ENCODE measurements around the gene EPS8L3.
A peak's percentile ranks its signal among the peaks of the same experiment; 100 is the strongest.
"Not testable (repeated sequence)": the region's sequence is repeated elsewhere in the genome, so short reads cannot be mapped to it uniquely, and the experiment has no call there.

The EPS8L3 gene

GRCh38 chr1:109748311-109748710 lies 15.4 kb downstream of the EPS8L3 start:
- not testable (repeated sequence) for H3K18ac ChIP-seq (ENCODE audit: low read length)
- no CpG with 5 or more reads among the region's 10 CpGs for WGBS (ENCODE audit: extremely low coverage, insufficient coverage, low lambda C conversion rate)

GRCh38 chr1:109740615-109741373 lies 22.9 kb downstream of the EPS8L3 start, which contains the start of gene GSTM3:
Gene GSTM3, minus strand, starts transcription at chr1:109741038. Its CDS starts 751 bp downstream, at chr1:109740287.
- H3K18ac ChIP-seq (ENCODE audit: low read length), result peak within 1 kb of the TSS; percentile 31
- peak within 1 kb of the TSS; percentile 88 for H3K56ac ChIP-seq (ENCODE audit: low read length)
- H3K4ac ChIP-seq (ENCODE audit: low read depth, low read length), result peak within 1 kb of the TSS; percentile 58
- no peaks in the 10 kb centered on the region for H3K79me2 ChIP-seq (ENCODE audit: control insufficient read depth, insufficient read depth, low read length)
- no peak within 1 kb of the TSS for H3K23ac ChIP-seq (ENCODE audit: low read length)
- DNase-seq, result peak; percentile 35
- H3K36me3 ChIP-seq (ENCODE audit: control insufficient read depth, insufficient read depth, low read length), result peaks cover 1% of the 10 kb centered on the region
- H2BK15ac ChIP-seq (replicated peaks; ENCODE audit: low read depth), result no peak within 1 kb of the TSS
- no peaks in the 10 kb centered on the region for H3K27me3 ChIP-seq (ENCODE audit: insufficient read depth, low read length, poor library complexity)
- peak within 1 kb of the TSS; percentile 91 for H3K4me2 ChIP-seq (ENCODE audit: low read length)
- peaks cover 6% of the 10 kb centered on the region for H3K4me1 ChIP-seq (ENCODE audit: control insufficient read depth, low read depth, low read length)
- H3K79me1 ChIP-seq (ENCODE audit: low read length), result no peaks in the 10 kb centered on the region
- no peak within 1 kb of the TSS for H2BK5ac ChIP-seq (ENCODE audit: low read length)
- no peak within 1 kb of the TSS for H4K5ac ChIP-seq (ENCODE audit: low read length)
- H2BK120ac ChIP-seq (ENCODE audit: low read depth, low read length), result no peak within 1 kb of the TSS
- no peak within 1 kb of the TSS for H2AK5ac ChIP-seq (ENCODE audit: low read length)
- WGBS (ENCODE audit: extremely low coverage, insufficient coverage, low lambda C conversion rate), result no CpG with 5 or more reads among the region's 10 CpGs
- H4K8ac ChIP-seq (ENCODE audit: low read depth, low read length), result no peak within 1 kb of the TSS
- no peak within 1 kb of the TSS for H3K27ac ChIP-seq (ENCODE audit: low read depth, low read length)
- peak within 1 kb of the TSS; percentile 59 for H3K4me3 ChIP-seq (ENCODE audit: low read length)
- peak within 1 kb of the TSS; percentile 81 for H3K9ac ChIP-seq (ENCODE audit: low read length)

More at GRCh38 chr1:109748311-109748710, 15.4 kb downstream of the EPS8L3 start:
- H4K5ac ChIP-seq (ENCODE audit: low read length); H3K36me3 ChIP-seq (ENCODE audit: control insufficient read depth, insufficient read depth, low read length); H3K56ac ChIP-seq (ENCODE audit: low read length); H4K8ac ChIP-seq (ENCODE audit: low read depth, low read length); H3K79me2 ChIP-seq (ENCODE audit: control insufficient read depth, insufficient read depth, low read length); DNase-seq; H2BK15ac ChIP-seq (replicated peaks; ENCODE audit: low read depth); H3K4me1 ChIP-seq (ENCODE audit: control insufficient read depth, low read depth, low read length); H3K23ac ChIP-seq (ENCODE audit: low read length); H3K27me3 ChIP-seq (ENCODE audit: insufficient read depth, low read length, poor library complexity); H2BK5ac ChIP-seq (ENCODE audit: low read length); H3K4me2 ChIP-seq (ENCODE audit: low read length); H3K27ac ChIP-seq (ENCODE audit: low read depth, low read length); H3K4ac ChIP-seq (ENCODE audit: low read depth, low read length); H3K4me3 ChIP-seq (ENCODE audit: low read length); H2BK120ac ChIP-seq (ENCODE audit: low read depth, low read length); H3K9ac ChIP-seq (ENCODE audit: low read length); H3K79me1 ChIP-seq (ENCODE audit: low read length); H2AK5ac ChIP-seq (ENCODE audit: low read length): not testable (repeated sequence)

- no CpG with 5 or more reads among the region's 86 CpGs for WGBS (ENCODE audit: extremely low coverage, insufficient coverage, low lambda C conversion rate)
- H3K23ac ChIP-seq (ENCODE audit: low read length), result no peak overlapping the region
- peak overlapping the region; percentile 59 for H3K4me3 ChIP-seq (ENCODE audit: low read length)
- H3K4me1 ChIP-seq (ENCODE audit: control insufficient read depth, low read depth, low read length), result peaks cover 6% of the 10 kb centered on the region
- no peak overlapping the region for H2AK5ac ChIP-seq (ENCODE audit: low read length)
- peak overlapping the region; percentile 81 for H3K9ac ChIP-seq (ENCODE audit: low read length)
- H3K27me3 ChIP-seq (ENCODE audit: insufficient read depth, low read length, poor library complexity), result no peaks in the 10 kb centered on the region
- no peak overlapping the region for H2BK120ac ChIP-seq (ENCODE audit: low read depth, low read length)
- H3K18ac ChIP-seq (ENCODE audit: low read length), result peak overlapping the region; percentile 31
- no peak overlapping the region for H2BK15ac ChIP-seq (replicated peaks; ENCODE audit: low read depth)
- peak overlapping the region; percentile 88 for H3K56ac ChIP-seq (ENCODE audit: low read length)
- no peaks in the 10 kb centered on the region for H3K79me1 ChIP-seq (ENCODE audit: low read length)
- no peak overlapping the region for H2BK5ac ChIP-seq (ENCODE audit: low read length)
- H3K79me2 ChIP-seq (ENCODE audit: control insufficient read depth, insufficient read depth, low read length), result no peaks in the 10 kb centered on the region
- DNase-seq, result peak; percentile 63
- no peak overlapping the region for H4K8ac ChIP-seq (ENCODE audit: low read depth, low read length)
- H3K27ac ChIP-seq (ENCODE audit: low read depth, low read length), result no peak overlapping the region
- peaks cover 1% of the 10 kb centered on the region for H3K36me3 ChIP-seq (ENCODE audit: control insufficient read depth, insufficient read depth, low read length)
- H4K5ac ChIP-seq (ENCODE audit: low read length), result no peak overlapping the region
- H3K4ac ChIP-seq (ENCODE audit: low read depth, low read length), result peak overlapping the region; percentile 58
- peak overlapping the region; percentile 91 for H3K4me2 ChIP-seq (ENCODE audit: low read length)
These were observed 23.7 kb downstream of the EPS8L3 start for GRCh38 chr1:109739738-109740614.

GRCh38 chr1:109733236-109733870 lies 30.4 kb downstream of the EPS8L3 start:
- Histone ChIP-seq H3K36me3 (ENCODE audit: control insufficient read depth, insufficient read depth, low read length) (peaks cover 1% of the 10 kb centered on the region), H2BK5ac (ENCODE audit: low read length) (no peak overlapping the region), H2BK15ac (replicated peaks; ENCODE audit: low read depth) (no peak overlapping the region), H2BK120ac (ENCODE audit: low read depth, low read length) (no peak overlapping the region), H3K23ac (ENCODE audit: low read length) (no peak overlapping the region), H4K8ac (ENCODE audit: low read depth, low read length) (no peak overlapping the region), H3K4me1 (ENCODE audit: control insufficient read depth, low read depth, low read length) (peaks cover 2% of the 10 kb centered on the region), H3K9ac (ENCODE audit: low read length) (no peak overlapping the region), H2AK5ac (ENCODE audit: low read length) (no peak overlapping the region), H3K56ac (ENCODE audit: low read length) (no peak overlapping the region), H3K4me3 (ENCODE audit: low read length) (no peak overlapping the region), H3K79me1 (ENCODE audit: low read length) (no peaks in the 10 kb centered on the region), H3K27me3 (ENCODE audit: insufficient read depth, low read length, poor library complexity) (no peaks in the 10 kb centered on the region), H3K18ac (ENCODE audit: low read length) (no peak overlapping the region), H3K4ac (ENCODE audit: low read depth, low read length) (no peak overlapping the region), H4K5ac (ENCODE audit: low read length) (no peak overlapping the region), H3K4me2 (ENCODE audit: low read length) (no peak overlapping the region), H3K27ac (ENCODE audit: low read depth, low read length) (no peak overlapping the region), H3K79me2 (ENCODE audit: control insufficient read depth, insufficient read depth, low read length) (no peaks in the 10 kb centered on the region)
- WGBS (ENCODE audit: extremely low coverage, insufficient coverage, low lambda C conversion rate), result no CpG with 5 or more reads among the region's 4 CpGs
- DNase-seq, result no peak

- 100% methylated on average over 1 of the region's 3 CpGs for WGBS (ENCODE audit: extremely low coverage, insufficient coverage, low lambda C conversion rate)
- no peaks in the 10 kb centered on the region for H3K79me1 ChIP-seq (ENCODE audit: low read length)
- H4K5ac ChIP-seq (ENCODE audit: low read length), result no peak overlapping the region
- DNase-seq, result no peak
- H3K4me3 ChIP-seq (ENCODE audit: low read length), result no peak overlapping the region
- no peak overlapping the region for H4K8ac ChIP-seq (ENCODE audit: low read depth, low read length)
- peaks cover 2% of the 10 kb centered on the region for H3K4me1 ChIP-seq (ENCODE audit: control insufficient read depth, low read depth, low read length)
- no peak overlapping the region for H3K18ac ChIP-seq (ENCODE audit: low read length)
- H3K79me2 ChIP-seq (ENCODE audit: control insufficient read depth, insufficient read depth, low read length), result no peaks in the 10 kb centered on the region
- no peak overlapping the region for H2BK15ac ChIP-seq (replicated peaks; ENCODE audit: low read depth)
- no peak overlapping the region for H3K4me2 ChIP-seq (ENCODE audit: low read length)
- H3K9ac ChIP-seq (ENCODE audit: low read length), result no peak overlapping the region
- no peak overlapping the region for H3K27ac ChIP-seq (ENCODE audit: low read depth, low read length)
- peak overlapping the region; percentile 63 for H3K56ac ChIP-seq (ENCODE audit: low read length)
- H2BK5ac ChIP-seq (ENCODE audit: low read length), result no peak overlapping the region
- no peak overlapping the region for H3K4ac ChIP-seq (ENCODE audit: low read depth, low read length)
- no peak overlapping the region for H2AK5ac ChIP-seq (ENCODE audit: low read length)
- no peak overlapping the region for H2BK120ac ChIP-seq (ENCODE audit: low read depth, low read length)
- H3K36me3 ChIP-seq (ENCODE audit: control insufficient read depth, insufficient read depth, low read length), result no peaks in the 10 kb centered on the region
- H3K23ac ChIP-seq (ENCODE audit: low read length), result no peak overlapping the region
- H3K27me3 ChIP-seq (ENCODE audit: insufficient read depth, low read length, poor library complexity), result no peaks in the 10 kb centered on the region
These were observed 31.3 kb downstream of the EPS8L3 start for GRCh38 chr1:109732390-109732881.
